Heart left ventricle (tissue), 13 donors: Measurements from ENCODE around the gene PRKG1.

Experiments
- POLR2A ChIP-seq, 2 donors: fragments of 450-650 bp; IDR thresholded peaks; one replicate each; pipeline ENCODE4 v1.6.1; 2017; ENCODE audit warnings: antibody characterized with exemption in 2 of 2, mild to moderate bottlenecking in 2 of 2, moderate library complexity in 2 of 2
- TF ChIP-seq, protein P1 (sequence below), 12 donors: fragments of 200-600 bp; sonication (generic) in 4 of 12; IDR thresholded peaks; one replicate each; pipeline versions ENCODE4 v1.5.0 to v1.8.0; 2018 to 2022; ENCODE audit warnings: antibody characterized with exemption in 12 of 12, mild to moderate bottlenecking in 5 of 12
- donor health status: ischemic (EF 13 %, LVEDD 7.1; RV severe dilation, severe dysfunction).
- donor health status: DM: no; HTN: yes; CAD: no.
- donor health status: DM: no; HTN: no; CAD: no.
- donor health status: ischemic (EF 25% LVEDD 6.9; RV normal size, moderate dysfunction).
- donor health status: ischemic (EF 25% LVEDD 5.7; RV mildly dilated, moderate dysfunction).
- donor health status: ischemic (EF 35%, LVEDD 5.7; RV mildly dilated, moderate dysfunction).
- donor health status: nonischemic (EF 11% LVEDD 7.7; RV severe dilation, severe dysfunction).
- donor health status: DM: yes; HTN: yes; CAD: no.
- donor health status: PGD.
- donor health status: ischemic (EF 29% LVEDD 5.4; RV normal size, mild dysfunction).
- donor health status: nonischemic (EF 23%, LVEDD 6.1; RV moderate dilation, normal function).

DNA sequence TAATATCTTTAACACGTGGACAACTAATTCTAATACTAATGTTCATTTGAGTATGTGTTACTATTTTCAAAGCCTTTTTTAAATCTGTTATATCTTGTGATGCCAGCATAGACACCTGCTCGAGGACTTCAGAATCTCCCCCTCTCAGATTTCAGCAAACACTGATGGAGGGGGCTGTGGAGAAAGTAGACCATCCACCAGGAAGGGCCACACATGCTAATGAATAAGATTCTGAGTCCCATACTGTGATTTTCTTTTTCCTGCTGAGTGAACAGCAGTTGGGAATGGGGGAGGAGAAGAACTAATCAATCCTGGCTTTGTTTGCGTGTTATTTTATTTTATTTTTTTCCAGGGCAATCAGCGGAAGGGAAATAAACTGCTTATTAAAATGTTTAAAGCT is 783.0 kb downstream of the PRKG1 start:
- TF ChIP-seq, protein P1, sequence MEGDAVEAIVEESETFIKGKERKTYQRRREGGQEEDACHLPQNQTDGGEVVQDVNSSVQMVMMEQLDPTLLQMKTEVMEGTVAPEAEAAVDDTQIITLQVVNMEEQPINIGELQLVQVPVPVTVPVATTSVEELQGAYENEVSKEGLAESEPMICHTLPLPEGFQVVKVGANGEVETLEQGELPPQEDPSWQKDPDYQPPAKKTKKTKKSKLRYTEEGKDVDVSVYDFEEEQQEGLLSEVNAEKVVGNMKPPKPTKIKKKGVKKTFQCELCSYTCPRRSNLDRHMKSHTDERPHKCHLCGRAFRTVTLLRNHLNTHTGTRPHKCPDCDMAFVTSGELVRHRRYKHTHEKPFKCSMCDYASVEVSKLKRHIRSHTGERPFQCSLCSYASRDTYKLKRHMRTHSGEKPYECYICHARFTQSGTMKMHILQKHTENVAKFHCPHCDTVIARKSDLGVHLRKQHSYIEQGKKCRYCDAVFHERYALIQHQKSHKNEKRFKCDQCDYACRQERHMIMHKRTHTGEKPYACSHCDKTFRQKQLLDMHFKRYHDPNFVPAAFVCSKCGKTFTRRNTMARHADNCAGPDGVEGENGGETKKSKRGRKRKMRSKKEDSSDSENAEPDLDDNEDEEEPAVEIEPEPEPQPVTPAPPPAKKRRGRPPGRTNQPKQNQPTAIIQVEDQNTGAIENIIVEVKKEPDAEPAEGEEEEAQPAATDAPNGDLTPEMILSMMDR (IDR thresholded peaks at IDR 0.05) = no peak
- no peak for TF ChIP-seq POLR2A (IDR thresholded peaks at IDR 0.05)
